H1 (cell line): ENCODE results near the gene RHCG. TPM values are rescaled to one million over a fixed set of nuclear protein-coding genes. Genes with fewer than 3 reads are reported as not detected.
A peak's percentile ranks its signal among the peaks of the same experiment; 100 is the strongest.

ENCODE experiments used
- CTCF ChIA-PET: fragments of 300-600 bp; sonication (Branson Sonifier 250); formaldehyde crosslinking; loops from one replicate; lab custom pipeline; 2021; ENCODE audit not compliant: partially characterized antibody; lab: Charles Lee
- POLR2A ChIA-PET: fragments of 300-600 bp; sonication (Branson Sonifier 250); formaldehyde crosslinking; loops from one replicate; lab custom pipeline; 2021; ENCODE audit warnings: inconsistent platforms; ENCODE audit not compliant: partially characterized antibody; lab: Charles Lee
- DNase-seq, 2 experiments: peaks; one replicate each; pipeline versions ENCODE4 v3.0.0 to v3.0.0-alpha.2; 2010 to 2022; ENCODE audit warnings: low spot score in 2 of 2, low read depth in 1 of 2, mixed read lengths in 1 of 2
- FAIRE-seq: peaks from 2 replicates; lab custom pipeline; 2011; peaks lifted over from hg19 to GRCh38; lab: Jason Lieb, UNC
- H2AFZ ChIP-seq: 2 replicates; pipeline ENCODE4 v1.8.1; 2012; ENCODE audit warnings: low read length, inconsistent platforms
- H2AK5ac ChIP-seq: 2 replicates; pipeline ENCODE4 v1.6.1; 2013; ENCODE audit warnings: low read depth, low read length
- H2BK120ac ChIP-seq: replicated peaks from 2 replicates; pipeline ENCODE3; 2013; ENCODE audit warnings: low read depth, low read length, inconsistent platforms
- H2BK12ac ChIP-seq: 2 replicates; pipeline ENCODE4 v1.6.1; 2013; ENCODE audit warnings: low read depth, low read length
- H2BK15ac ChIP-seq: 2 replicates; pipeline ENCODE4 v1.6.1; 2013; ENCODE audit warnings: low read length
- H2BK20ac ChIP-seq: 2 replicates; pipeline ENCODE4 v1.6.1; 2013; ENCODE audit warnings: low read length
- H2BK5ac ChIP-seq: 2 replicates; pipeline ENCODE4 v1.6.1; 2013; ENCODE audit warnings: low read depth, low read length
- H3K14ac ChIP-seq: 2 replicates; pipeline ENCODE4 v1.6.1; 2013; ENCODE audit warnings: inconsistent platforms; ENCODE audit not compliant: insufficient read length
- H3K18ac ChIP-seq: 2 replicates; pipeline ENCODE4 v1.6.1; 2013; ENCODE audit warnings: low read length; ENCODE audit errors: extremely low read depth
- H3K23ac ChIP-seq: 2 replicates; pipeline ENCODE4 v1.6.1; 2013; ENCODE audit warnings: inconsistent platforms; ENCODE audit not compliant: insufficient read length
- H3K23me2 ChIP-seq: 2 replicates; pipeline ENCODE4 v1.6.1; 2013; ENCODE audit warnings: low read depth, low read length
- H3K27ac ChIP-seq: 2 replicates; pipeline ENCODE4 v1.6.1; 2011; ENCODE audit warnings: low read depth, low read length, inconsistent platforms
- H3K27me3 ChIP-seq, 4 experiments: replicated peaks in 1 of 4; 1 replicate in 1 of 4; 2 replicates in 3 of 4; pipeline versions ENCODE4 v1.6.1 to v1.8.1; 2011 to 2013; ENCODE audit warnings: low read length in 3 of 4, mild to moderate bottlenecking in 3 of 4, inconsistent platforms in 2 of 4, mixed read lengths in 2 of 4, moderate library complexity in 1 of 4; ENCODE audit not compliant: control insufficient read depth in 3 of 4, insufficient read depth in 3 of 4; ENCODE audit errors: extremely low read depth in 1 of 4
- H3K36me3 ChIP-seq, 4 experiments: 2 replicates each; pipeline versions ENCODE4 v1.6.1 to v1.8.1; 2011 to 2013; ENCODE audit warnings: mild to moderate bottlenecking in 4 of 4, low read length in 3 of 4, moderate library complexity in 2 of 4, control low read depth in 1 of 4, inconsistent platforms in 1 of 4; ENCODE audit not compliant: insufficient read depth in 4 of 4, control insufficient read depth in 2 of 4
- H3K4ac ChIP-seq: replicated peaks from 2 replicates; pipeline ENCODE3; 2013; ENCODE audit warnings: low read length, low read depth, mixed read lengths, inconsistent platforms; ENCODE audit not compliant: insufficient read length
- H3K4me1 ChIP-seq, 4 experiments: replicated peaks in 1 of 4; 1 replicate in 1 of 4; 2 replicates in 3 of 4; pipeline versions ENCODE4 v1.6.1 to v1.8.1; 2011 to 2013; ENCODE audit warnings: low read length in 3 of 4, inconsistent platforms in 2 of 4, mixed read lengths in 1 of 4; ENCODE audit not compliant: insufficient read depth in 4 of 4, control insufficient read depth in 3 of 4
- H3K4me2 ChIP-seq, 2 experiments: 2 replicates each; pipeline versions ENCODE4 v1.6.1 to v1.8.1; 2011 to 2013; ENCODE audit warnings: low read depth in 2 of 2, low read length in 2 of 2, control low read depth in 1 of 2, inconsistent platforms in 1 of 2, mild to moderate bottlenecking in 1 of 2; ENCODE audit not compliant: insufficient read depth in 1 of 2
- H3K4me3 ChIP-seq, 4 experiments: fragments of 200-600, 300-600 bp in 1 of 4; sonication (generic), shearing (Covaris generic), sonication (Bioruptor Twin) in 1 of 4; 2 replicates each; pipeline versions ENCODE4 v1.5.1 to v1.8.1; 2011 to 2016; ENCODE audit warnings: low read length in 4 of 4, low read depth in 3 of 4, control low read depth in 2 of 4, inconsistent platforms in 2 of 4, mild to moderate bottlenecking in 2 of 4, mixed read lengths in 1 of 4, moderate library complexity in 1 of 4; ENCODE audit not compliant: insufficient read depth in 2 of 4; ENCODE audit errors: extremely low read depth in 1 of 4
- H3K56ac ChIP-seq: replicated peaks from 2 replicates; pipeline ENCODE3; 2013; ENCODE audit warnings: low read depth, mild to moderate bottlenecking, mixed read lengths, low read length, inconsistent platforms; ENCODE audit not compliant: insufficient read length
- H3K79me1 ChIP-seq: 2 replicates; pipeline ENCODE4 v1.6.1; 2013; ENCODE audit warnings: low read depth, low read length, control low read depth
- H3K79me2 ChIP-seq, 2 experiments: 2 replicates each; pipeline versions ENCODE4 v1.6.1 to v1.8.1; 2012 to 2013; ENCODE audit warnings: low read length in 2 of 2, mild to moderate bottlenecking in 2 of 2, inconsistent platforms in 1 of 2; ENCODE audit not compliant: insufficient read depth in 2 of 2, control insufficient read depth in 1 of 2
- H3K9ac ChIP-seq, 4 experiments: replicated peaks in 1 of 4; 1 replicate in 1 of 4; 2 replicates in 3 of 4; pipeline versions ENCODE4 v1.6.1 to v1.8.1; 2011 to 2013; ENCODE audit warnings: low read depth in 3 of 4, low read length in 3 of 4, control low read depth in 2 of 4, mild to moderate bottlenecking in 2 of 4, moderate library complexity in 2 of 4, inconsistent platforms in 1 of 4; ENCODE audit errors: extremely low read depth in 1 of 4
- H3K9me3 ChIP-seq, 2 experiments: 2 replicates each; pipeline versions ENCODE4 v1.6.1 to v1.8.1; 2012 to 2013; ENCODE audit warnings: mild to moderate bottlenecking in 2 of 2, moderate library complexity in 2 of 2, control low read depth in 1 of 2, inconsistent platforms in 1 of 2, low read depth in 1 of 2, low read length in 1 of 2, mixed read lengths in 1 of 2; ENCODE audit not compliant: insufficient read depth in 2 of 2
- H4K20me1 ChIP-seq, 2 experiments: replicated peaks in 1 of 2; 2 replicates each; pipeline versions ENCODE3 to v1.8.1; 2011 to 2013; ENCODE audit warnings: inconsistent platforms in 2 of 2, low read length in 2 of 2, mild to moderate bottlenecking in 1 of 2; ENCODE audit not compliant: insufficient read depth in 2 of 2, control insufficient read depth in 1 of 2
- H4K5ac ChIP-seq: 2 replicates; pipeline ENCODE4 v1.6.1; 2013; ENCODE audit warnings: low read length, low read depth, mixed read lengths, inconsistent platforms; ENCODE audit not compliant: insufficient read length
- H4K8ac ChIP-seq: 2 replicates; pipeline ENCODE4 v1.8.0; 2013; ENCODE audit warnings: mild to moderate bottlenecking, moderate library complexity, low read length, inconsistent platforms; ENCODE audit not compliant: insufficient read depth; ENCODE audit errors: extremely low read depth
- H4K91ac ChIP-seq: replicated peaks from 2 replicates; pipeline ENCODE3; 2013; ENCODE audit warnings: low read length, mixed read lengths, inconsistent platforms; ENCODE audit not compliant: insufficient read length
- RAD21 ChIP-seq, 2 experiments: IDR thresholded peaks in 1 of 2; conservative IDR thresholded peaks in 1 of 2; 2 replicates each; pipeline ENCODE4 v1.6.1; 2011; ENCODE audit warnings: low read depth in 2 of 2, low read length in 2 of 2, improper control_type of control experiment in 1 of 2, inconsistent platforms in 1 of 2, mild to moderate bottlenecking in 1 of 2, moderate library complexity in 1 of 2
- SIX5 ChIP-seq: IDR thresholded peaks from 2 replicates; pipeline ENCODE4 v1.6.1; 2011; ENCODE audit warnings: mild to moderate bottlenecking, low read depth, low read length
- WGBS, 2 experiments: shearing (Covaris generic) in 1 of 2; methylation state at CpG; one replicate each; pipeline versions ENCODE4 v1.1.6 to v1.1.7; 2013 to 2015; ENCODE audit warnings: low lambda C conversion rate in 2 of 2, mixed read lengths in 2 of 2, inconsistent platforms in 1 of 2, low coverage in 1 of 2, missing lambda C conversion rate in 1 of 2; ENCODE audit not compliant: insufficient replicate concordance in 2 of 2, insufficient coverage in 1 of 2, insufficient read length in 1 of 2; ENCODE audit errors: extremely low coverage in 1 of 2, missing lambda C conversion rate in 1 of 2; 5-methylcytosine and 5-hydroxymethylcytosine counted together
- polyA plus RNA-seq, 7 experiments: library from polyadenylated mRNA; depleted of rRNA in 3 of 7; stranded (reverse) in 5 of 7; unstranded in 2 of 7; fragments of >200 nt in 5 of 7; fragments of 200-250 nt in 2 of 7; gene quantifications; 1 replicate in 5 of 7; 2 replicates in 1 of 7; 4 replicates in 1 of 7; pipeline versions ENCODE4 v1.2.1 to v1.2.3, GENCODE V29; 2011 to 2013; ENCODE audit warnings: missing spikeins in 2 of 7, mixed read lengths in 2 of 7
- total RNA-seq: library from RNA; stranded (reverse); fragmentation: NEBNext Ultra II Directional; extraction: Animal tissue kit (Norgen Biotek cat#: 25700); gene quantifications from 2 replicates; pipeline ENCODE4 v1.2.1, GENCODE V29; 2021
- TF ChIP-seq, protein P1 (sequence below): IDR thresholded peaks from 2 replicates; pipeline ENCODE4 v1.6.1; 2012; ENCODE audit warnings: inconsistent platforms
- TF ChIP-seq, protein P2 (sequence below), 3 experiments: IDR thresholded peaks; 1 replicate in 2 of 3; 2 replicates in 1 of 3; pipeline versions ENCODE4 v1.5.1 to v1.6.1; 2011; ENCODE audit warnings: low read length in 3 of 3, mild to moderate bottlenecking in 3 of 3, inconsistent platforms in 2 of 3, low read depth in 1 of 3, moderate library complexity in 1 of 3; ENCODE audit not compliant: insufficient read depth in 1 of 3; ENCODE audit errors: control extremely low read depth in 1 of 3

RHCG gene
- total and polyA plus RNA-seq, 2 of the 8 experiments (the other 6 are each of a cell fraction or from before 2014, with no cell fraction given) = 0.68 TPM; not detected in 1

DNA sequence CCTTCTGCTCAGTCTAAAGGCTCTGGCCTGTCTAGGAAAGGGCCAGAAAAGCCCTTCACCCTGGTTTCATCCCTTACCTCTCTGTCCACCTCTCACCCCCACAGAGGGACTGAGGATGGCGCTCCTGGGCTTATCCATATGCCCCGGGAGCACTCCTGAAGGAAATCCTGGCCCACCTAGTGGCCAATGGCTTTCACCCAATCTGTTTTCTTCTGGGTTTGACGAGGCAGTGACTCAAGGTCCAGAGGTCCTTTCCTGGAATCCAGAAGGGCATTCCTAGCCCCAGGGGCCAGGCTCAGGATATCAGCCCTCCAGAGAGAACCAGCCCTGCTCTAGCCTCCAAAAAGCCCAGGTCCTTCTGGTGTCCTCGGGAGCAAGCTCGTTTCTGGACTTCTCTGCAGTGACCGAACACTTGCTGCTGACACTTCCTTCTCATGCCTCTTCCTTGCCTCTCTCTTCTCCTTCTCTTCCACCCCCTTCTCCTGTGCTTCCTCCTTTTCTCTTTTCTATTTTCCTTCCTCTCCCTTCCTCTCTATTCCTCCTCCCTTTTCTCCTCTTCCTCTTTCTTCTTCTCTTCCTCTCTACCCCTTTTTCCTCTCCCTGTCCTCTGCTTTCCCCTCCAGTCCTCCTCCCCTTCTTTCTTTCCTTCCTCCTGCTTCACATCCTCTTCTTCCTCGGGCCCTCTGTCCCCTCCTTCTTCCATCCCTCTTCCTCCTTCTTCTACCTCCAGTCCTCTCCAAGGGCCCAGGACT lies 59.6 kb downstream of the RHCG start:
- no peaks in the 10 kb centered on the region for H3K9me3 ChIP-seq
- H4K5ac ChIP-seq = no peak overlapping the region
- TF ChIP-seq, protein P1, sequence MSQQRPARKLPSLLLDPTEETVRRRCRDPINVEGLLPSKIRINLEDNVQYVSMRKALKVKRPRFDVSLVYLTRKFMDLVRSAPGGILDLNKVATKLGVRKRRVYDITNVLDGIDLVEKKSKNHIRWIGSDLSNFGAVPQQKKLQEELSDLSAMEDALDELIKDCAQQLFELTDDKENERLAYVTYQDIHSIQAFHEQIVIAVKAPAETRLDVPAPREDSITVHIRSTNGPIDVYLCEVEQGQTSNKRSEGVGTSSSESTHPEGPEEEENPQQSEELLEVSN = no peak
- TF ChIP-seq, protein P2, sequence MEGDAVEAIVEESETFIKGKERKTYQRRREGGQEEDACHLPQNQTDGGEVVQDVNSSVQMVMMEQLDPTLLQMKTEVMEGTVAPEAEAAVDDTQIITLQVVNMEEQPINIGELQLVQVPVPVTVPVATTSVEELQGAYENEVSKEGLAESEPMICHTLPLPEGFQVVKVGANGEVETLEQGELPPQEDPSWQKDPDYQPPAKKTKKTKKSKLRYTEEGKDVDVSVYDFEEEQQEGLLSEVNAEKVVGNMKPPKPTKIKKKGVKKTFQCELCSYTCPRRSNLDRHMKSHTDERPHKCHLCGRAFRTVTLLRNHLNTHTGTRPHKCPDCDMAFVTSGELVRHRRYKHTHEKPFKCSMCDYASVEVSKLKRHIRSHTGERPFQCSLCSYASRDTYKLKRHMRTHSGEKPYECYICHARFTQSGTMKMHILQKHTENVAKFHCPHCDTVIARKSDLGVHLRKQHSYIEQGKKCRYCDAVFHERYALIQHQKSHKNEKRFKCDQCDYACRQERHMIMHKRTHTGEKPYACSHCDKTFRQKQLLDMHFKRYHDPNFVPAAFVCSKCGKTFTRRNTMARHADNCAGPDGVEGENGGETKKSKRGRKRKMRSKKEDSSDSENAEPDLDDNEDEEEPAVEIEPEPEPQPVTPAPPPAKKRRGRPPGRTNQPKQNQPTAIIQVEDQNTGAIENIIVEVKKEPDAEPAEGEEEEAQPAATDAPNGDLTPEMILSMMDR (IDR thresholded peaks at IDR 0.05; ENCODE audit: control extremely low read depth in 1 of 3, insufficient read depth in 1 of 3, low read depth in 1 of 3, low read length in 3 of 3) = peak; percentile 22 to 74 (median 34)
- peak in 1 of 2 experiments; percentile 46; a peak in 2 of 4 replicates for TF ChIP-seq RAD21 (IDR thresholded peaks at IDR 0.05 in 1 of 2, conservative IDR thresholded peaks at IDR 0.05 in 1 of 2; ENCODE audit: low read depth in 2 of 2, low read length in 2 of 2)
- no peak for TF ChIP-seq SIX5
- FAIRE-seq (no peak), DNase-seq (no peak)
- no peak overlapping the region for H2AFZ ChIP-seq
- no peak overlapping the region for H3K23ac ChIP-seq
- H3K4me2 ChIP-seq = no peak overlapping the region
- H3K4me3 ChIP-seq = no peak overlapping the region
- H2BK20ac ChIP-seq = no peak overlapping the region
- no peak overlapping the region for H2BK12ac ChIP-seq
- no peaks in the 10 kb centered on the region for H4K20me1 ChIP-seq
- H2BK5ac ChIP-seq = no peak overlapping the region
- H3K56ac ChIP-seq = no peak overlapping the region
- no peak overlapping the region for H3K9ac ChIP-seq
- peaks cover 0 to 3% (median 0%) of the 10 kb centered on the region in 4 experiments; a peak in 1 of 7 replicates for H3K27me3 ChIP-seq
- H3K79me2 ChIP-seq = no peaks in the 10 kb centered on the region
- H3K27ac ChIP-seq = no peak overlapping the region
- H3K79me1 ChIP-seq = no peaks in the 10 kb centered on the region
- WGBS, 2 experiments = 82% methylated on average over 7 of the region's 7 CpGs; no CpG with 5 or more reads in 1 of the 2 experiments
- no peak overlapping the region for H3K4ac ChIP-seq
- no peaks in the 10 kb centered on the region for H3K36me3 ChIP-seq
- no peak overlapping the region for H2BK120ac ChIP-seq
- H4K91ac ChIP-seq = no peak overlapping the region
- peaks cover 0 to 14% (median 3%) of the 10 kb centered on the region in 4 experiments; a peak in 3 of 7 replicates for H3K4me1 ChIP-seq
- H3K18ac ChIP-seq = no peak overlapping the region
- no peak overlapping the region for H4K8ac ChIP-seq
- CTCF ChIA-PET = interaction anchor here (0.8 to 14.8 kb wide), 8 partner anchors 8 to 77 kb away, joined by 3 to 518 read pairs (median 44); no protein-coding TSS in a partner anchor
- H2AK5ac ChIP-seq = no peak overlapping the region
- H2BK15ac ChIP-seq = no peak overlapping the region
- no peaks in the 10 kb centered on the region; the same call in 1 of the 2 replicates for H3K23me2 ChIP-seq
- H3K14ac ChIP-seq = no peak overlapping the region
- POLR2A ChIA-PET = no interaction called here
